GM12865 (cell line): ENCODE measurements around the gene CABP4.

ENCODE experiments used
- DNase-seq: peaks from one replicate; pipeline ENCODE4 v3.0.0; 2010; ENCODE audit warnings: low read depth
- H3K4me3 ChIP-seq: 2 replicates; pipeline ENCODE4 v1.5.1; 2011; ENCODE audit warnings: mild to moderate bottlenecking, low read depth, low read length, control low read depth
- TF ChIP-seq, protein P1 (sequence below): IDR thresholded peaks from 2 replicates; pipeline ENCODE4 v1.5.1; 2011; ENCODE audit warnings: low read length, control low read depth, low read depth, inconsistent platforms; ENCODE audit not compliant: insufficient read depth; ENCODE audit errors: missing control alignments

CABP4 gene

GRCh38 chr11:67451658-67451976, 3.5 kb upstream of the CABP4 start:
- no peak for DNase-seq
- TF ChIP-seq, protein P1, sequence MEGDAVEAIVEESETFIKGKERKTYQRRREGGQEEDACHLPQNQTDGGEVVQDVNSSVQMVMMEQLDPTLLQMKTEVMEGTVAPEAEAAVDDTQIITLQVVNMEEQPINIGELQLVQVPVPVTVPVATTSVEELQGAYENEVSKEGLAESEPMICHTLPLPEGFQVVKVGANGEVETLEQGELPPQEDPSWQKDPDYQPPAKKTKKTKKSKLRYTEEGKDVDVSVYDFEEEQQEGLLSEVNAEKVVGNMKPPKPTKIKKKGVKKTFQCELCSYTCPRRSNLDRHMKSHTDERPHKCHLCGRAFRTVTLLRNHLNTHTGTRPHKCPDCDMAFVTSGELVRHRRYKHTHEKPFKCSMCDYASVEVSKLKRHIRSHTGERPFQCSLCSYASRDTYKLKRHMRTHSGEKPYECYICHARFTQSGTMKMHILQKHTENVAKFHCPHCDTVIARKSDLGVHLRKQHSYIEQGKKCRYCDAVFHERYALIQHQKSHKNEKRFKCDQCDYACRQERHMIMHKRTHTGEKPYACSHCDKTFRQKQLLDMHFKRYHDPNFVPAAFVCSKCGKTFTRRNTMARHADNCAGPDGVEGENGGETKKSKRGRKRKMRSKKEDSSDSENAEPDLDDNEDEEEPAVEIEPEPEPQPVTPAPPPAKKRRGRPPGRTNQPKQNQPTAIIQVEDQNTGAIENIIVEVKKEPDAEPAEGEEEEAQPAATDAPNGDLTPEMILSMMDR = no peak
- no peak overlapping the region for H3K4me3 ChIP-seq

GRCh38 chr11:67452141-67452952, 2.8 kb upstream of the CABP4 start, which contains the start of gene GPR152:
Gene GPR152 (minus strand): TSS chr11:67452729. CDS start chr11:67452724, 5 bp downstream.
- no peak within 1 kb of the TSS for H3K4me3 ChIP-seq
- no peak for DNase-seq

DNA sequence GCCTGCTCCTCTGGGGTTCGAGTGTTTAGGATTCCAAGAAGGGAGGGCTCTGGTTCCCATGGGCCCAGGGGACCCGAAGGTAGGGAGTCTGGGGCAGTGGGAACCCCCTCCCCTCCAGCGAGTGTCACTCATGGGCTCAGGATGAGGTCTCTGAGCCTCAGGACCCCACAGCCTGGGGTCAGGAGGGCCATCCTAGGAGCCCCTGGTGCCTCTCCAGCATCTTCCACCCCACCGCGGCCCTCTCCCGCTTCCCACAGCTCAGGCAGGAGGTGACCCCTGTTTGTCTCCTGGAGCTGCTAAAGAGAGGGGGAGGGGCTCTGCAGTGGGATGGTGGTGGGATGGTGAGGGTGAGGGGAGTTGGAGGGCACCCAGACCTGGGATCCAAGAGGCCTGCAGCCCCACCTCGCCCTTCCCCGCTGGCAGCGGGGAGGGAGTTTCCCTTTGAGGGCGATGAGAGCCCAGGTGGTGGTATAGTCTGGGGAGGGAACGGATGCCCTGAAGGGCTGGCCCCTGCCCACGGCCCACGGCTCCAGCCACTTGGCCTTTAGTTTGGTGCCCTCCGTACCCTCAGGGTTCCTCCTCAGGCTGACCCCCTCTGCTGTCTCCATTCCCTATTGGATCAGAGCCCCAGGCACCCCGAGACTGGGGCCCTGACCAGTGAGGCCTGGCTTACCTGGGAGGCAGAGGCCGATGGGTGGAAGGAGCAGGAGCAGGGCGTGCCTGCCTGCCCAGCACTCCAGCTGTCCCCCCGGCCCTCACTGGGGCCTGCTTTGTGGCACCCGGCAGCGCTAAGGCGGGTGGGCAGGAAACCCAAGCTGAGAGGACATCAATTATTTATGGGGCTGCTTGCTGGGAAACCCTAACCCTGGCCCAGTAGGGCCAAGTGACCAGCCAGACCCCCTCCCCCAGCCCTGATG, 1.1 kb upstream of the CABP4 start:
- H3K4me3 ChIP-seq = no peak overlapping the region
- TF ChIP-seq, protein P1 = no peak
- no peak for DNase-seq

More at GRCh38 chr11:67452141-67452952, 2.8 kb upstream of the CABP4 start, which contains the start of gene GPR152:
- TF ChIP-seq, protein P1 = no peak

DNA sequence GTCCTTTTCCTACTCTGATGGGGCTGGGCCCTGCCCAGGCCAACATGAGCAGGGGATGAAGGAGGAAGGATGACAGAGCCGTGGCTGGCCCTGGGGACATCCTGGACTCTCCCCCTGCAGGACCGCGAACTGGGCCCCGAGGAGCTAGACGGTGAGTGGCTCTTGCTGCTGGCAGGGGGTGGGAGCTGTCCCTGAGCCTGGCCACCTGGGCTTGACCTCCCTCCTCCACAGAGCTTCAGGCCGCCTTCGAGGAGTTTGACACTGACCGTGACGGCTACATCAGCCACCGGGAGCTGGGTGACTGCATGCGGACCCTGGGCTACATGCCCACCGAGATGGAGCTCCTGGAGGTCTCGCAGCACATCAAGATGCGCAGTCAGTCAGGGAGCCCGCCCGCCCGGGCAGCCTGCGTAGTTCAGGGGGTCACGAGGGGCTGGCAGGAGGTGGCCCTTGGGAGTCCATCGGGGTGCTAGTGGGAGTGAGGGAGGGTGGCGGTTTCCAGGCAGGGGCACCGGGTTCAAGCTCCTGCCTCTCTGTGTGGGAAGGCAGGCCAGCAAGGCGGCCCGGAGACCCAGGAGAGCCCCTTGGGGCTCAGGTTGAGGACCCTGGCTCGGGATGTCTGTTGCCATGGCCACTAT, 1.0 kb downstream of the CABP4 start:
- no peak overlapping the region for H3K4me3 ChIP-seq
- no peak for DNase-seq
- TF ChIP-seq, protein P1 = no peak

- no peak overlapping the region for H3K4me3 ChIP-seq
- TF ChIP-seq, protein P1 = no peak
- DNase-seq = no peak
These were observed 2.3 kb downstream of the CABP4 start for GRCh38 chr11:67457453-67457852.

- DNase-seq = no peak
- TF ChIP-seq, protein P1 = no peak
These were observed 3.1 kb downstream of the CABP4 start for GRCh38 chr11:67458266-67458665.

More at GRCh38 chr11:67458266-67458665, 3.1 kb downstream of the CABP4 start:
- no peak overlapping the region for H3K4me3 ChIP-seq
